GM19397 (cell line): ENCODE measurements around the gene GALNTL6.
"Not testable (repeated sequence)": the region's sequence is repeated elsewhere in the genome, so short reads cannot be mapped to it uniquely, and the experiment has no call there.

Source experiments
- ATAC-seq: cut with Tn5 transposase; IDR thresholded peaks from one replicate; pipeline ENCODE4 v1.9.1; 2021; ENCODE audit warnings: mild to moderate bottlenecking, moderate library complexity; ENCODE audit not compliant: unreplicated experiment

The GALNTL6 gene

DNA sequence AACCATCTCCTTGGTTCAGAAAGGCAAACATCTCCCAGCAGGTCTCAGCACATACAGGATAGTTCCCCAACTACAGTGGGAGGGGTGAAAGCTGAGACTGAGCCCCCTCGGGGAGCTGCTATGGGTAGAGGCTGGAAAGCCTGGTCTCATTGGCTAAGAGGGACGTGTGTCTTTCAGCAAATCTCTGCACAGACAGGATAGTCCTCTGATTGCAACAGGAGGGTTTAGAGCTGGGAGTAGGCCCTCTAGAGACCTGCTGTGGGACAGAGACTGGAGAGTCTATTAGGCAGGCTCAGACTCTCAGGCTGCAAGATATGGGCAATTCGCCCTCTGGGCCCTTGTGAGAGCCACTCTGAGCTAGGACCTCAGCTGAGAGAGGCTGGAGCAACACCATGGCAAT is 1083.8 kb downstream of the GALNTL6 start:
- ATAC-seq, result no peak

DNA sequence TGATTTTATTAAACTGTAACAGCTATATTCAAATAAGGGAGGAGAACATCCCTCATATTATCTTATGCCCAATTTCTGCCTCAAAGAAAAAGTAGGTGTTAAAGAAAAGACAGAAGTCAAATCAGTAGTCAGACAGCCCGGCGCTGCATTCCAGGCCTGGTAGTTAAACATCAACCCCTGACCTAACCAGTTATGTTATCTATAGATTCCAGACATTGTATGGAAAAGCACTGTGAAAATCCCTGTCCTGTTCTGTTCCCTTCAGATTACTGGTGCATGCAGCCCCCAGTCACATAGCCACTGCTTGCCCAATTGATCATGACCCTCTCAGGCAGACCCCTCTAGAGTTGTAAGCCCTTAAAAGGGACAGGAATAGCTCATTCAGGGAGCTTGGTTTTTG is 1085.5 kb downstream of the GALNTL6 start:
- no peak for ATAC-seq

DNA sequence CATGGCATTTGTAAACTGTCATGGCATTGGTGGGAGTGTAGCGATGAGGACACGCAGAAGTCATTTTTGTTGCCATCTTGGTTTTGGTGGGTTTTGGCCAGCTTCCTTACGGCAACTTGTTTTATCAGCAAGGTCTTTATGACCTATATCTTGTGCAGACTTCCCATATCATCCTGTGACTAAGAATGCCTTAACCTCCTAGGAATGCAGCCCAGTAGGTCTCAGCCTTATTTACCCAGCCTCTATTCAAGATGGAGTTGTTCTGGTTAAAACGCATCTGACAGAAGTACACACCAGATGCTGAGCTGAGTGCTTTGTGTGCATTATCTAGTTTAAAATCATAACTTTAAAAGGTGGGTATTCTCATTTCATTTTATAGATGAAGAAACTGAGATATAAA is 1086.7 kb downstream of the GALNTL6 start:
- ATAC-seq, result no peak

DNA sequence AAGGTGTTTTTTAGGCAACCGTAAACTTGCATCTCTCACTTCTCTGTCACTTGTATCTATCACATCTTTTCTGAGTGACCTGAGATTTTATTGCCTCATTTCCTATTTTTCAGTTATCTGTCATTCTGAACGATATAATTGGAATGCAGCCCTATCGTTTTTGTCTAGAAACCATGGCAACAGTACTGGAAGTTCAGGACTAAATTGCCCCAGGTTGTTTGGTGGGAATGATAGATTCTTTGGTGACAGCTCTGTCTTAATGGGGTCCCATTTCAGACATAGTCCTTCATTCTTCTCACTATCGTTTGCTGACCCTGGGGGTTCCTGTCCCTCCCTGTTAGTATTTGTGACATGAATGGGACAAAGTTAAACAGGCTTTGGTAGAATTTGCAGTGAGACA is 1087.7 kb downstream of the GALNTL6 start:
- no peak for ATAC-seq

DNA sequence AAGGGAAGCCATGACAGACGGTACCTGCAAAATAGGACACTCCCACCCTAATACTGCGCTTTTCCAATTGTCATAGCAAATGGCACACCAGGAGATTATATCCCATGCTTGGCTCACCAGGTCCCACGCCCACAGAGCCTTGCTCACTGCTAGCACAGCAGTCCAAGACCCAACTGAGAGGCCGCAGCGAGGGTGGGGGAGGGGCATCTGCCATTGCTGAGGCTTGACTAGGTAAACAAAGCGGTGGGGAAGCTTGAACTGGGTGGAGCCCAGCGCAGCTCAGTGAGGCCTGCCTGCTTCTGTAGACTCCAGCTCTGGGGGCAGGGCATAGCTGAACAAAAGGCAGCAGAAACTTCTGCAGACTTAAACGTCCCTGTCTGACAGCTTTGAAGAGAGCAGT is 1099.3 kb downstream of the GALNTL6 start:
- not testable (repeated sequence) for ATAC-seq

DNA sequence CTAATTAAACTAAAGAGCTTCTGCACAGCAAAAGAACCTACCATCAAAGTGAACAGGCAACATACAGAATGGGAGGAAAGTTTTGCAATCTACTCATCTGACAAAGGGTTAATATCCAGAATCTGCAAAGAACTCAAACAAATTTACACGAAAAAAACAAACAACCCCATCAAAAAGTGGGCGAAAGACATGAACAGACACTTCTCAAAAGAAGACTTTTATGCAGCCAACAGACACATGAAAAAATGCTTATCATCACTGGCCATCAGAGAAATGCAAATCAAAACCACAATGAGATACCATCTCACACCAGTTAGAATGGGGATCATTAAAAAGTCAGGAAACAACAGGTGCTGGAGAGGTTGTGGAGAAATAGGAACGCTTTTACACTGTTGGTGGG is 1104.2 kb downstream of the GALNTL6 start:
- ATAC-seq, result not testable (repeated sequence)

DNA sequence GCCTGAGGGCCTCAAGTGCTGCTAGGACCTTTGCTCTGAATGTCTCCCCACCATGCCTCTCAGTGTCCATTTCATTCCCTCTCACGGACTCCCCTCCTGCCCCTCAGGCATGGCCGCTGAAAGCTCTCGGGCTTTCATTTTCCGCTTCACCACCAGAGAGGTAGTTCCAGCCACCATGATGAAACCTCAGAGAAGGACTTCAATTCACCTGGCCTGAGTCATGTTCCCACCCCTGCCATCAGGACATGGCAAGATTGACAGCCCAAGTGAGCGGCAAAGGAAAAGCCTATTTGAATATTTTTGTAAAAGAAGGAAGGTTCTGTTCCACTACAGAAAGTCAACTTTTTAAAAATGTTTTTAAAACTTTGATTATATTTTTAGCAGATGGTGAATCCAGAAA is 1106.1 kb downstream of the GALNTL6 start:
- no peak for ATAC-seq

DNA sequence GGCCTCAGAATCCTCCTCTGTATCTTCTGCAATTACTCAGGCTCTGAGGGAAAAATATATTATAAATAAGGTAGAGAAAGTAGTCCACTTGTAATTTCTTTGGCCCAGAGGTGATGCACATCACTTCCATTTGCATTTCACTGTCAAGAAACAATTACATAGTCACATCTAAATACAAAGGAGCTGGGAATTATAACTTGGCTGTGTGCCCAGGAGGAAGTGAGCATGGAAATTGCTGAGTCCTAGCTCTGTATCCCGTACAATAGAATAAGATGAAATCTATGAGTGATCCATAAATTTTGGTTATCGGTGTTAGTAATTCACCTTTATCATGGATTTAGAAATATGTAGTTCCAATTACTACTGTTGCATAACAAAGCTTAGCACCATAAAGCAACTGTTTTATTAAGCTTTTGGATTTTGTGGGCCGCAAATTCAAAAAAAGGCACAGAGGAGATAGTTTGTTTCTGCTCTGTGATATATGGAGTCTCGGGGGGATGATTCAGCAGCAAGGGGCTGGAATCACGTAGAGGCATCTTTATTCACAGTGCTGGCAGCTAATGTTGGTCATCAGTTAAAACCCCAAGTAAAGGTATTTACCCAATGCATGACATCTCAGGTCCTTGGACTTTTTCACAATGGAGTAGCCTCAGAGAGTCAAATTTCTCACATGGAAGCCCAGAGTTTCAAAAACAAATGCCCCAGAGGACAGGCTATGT is 1114.1 kb downstream of the GALNTL6 start:
- ATAC-seq, result no peak

DNA sequence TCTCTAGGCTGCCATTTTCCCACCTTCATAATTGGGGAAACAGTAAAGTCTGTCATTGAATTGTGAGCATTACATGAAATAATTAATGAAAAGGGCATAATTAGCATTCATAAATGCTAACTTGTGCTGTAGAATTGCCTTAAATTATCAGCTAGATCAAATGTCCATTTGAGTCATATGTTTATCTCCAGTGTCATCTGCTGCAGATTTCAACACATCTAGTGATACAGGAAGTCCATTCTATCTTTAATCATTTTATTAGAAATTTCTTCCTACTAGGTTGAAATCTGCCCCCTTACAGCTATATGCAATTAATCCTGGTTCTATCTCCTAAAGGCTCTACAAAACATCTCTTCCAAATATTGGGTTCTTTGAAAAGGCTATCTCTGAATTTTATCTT is 1115.1 kb downstream of the GALNTL6 start:
- no peak for ATAC-seq

DNA sequence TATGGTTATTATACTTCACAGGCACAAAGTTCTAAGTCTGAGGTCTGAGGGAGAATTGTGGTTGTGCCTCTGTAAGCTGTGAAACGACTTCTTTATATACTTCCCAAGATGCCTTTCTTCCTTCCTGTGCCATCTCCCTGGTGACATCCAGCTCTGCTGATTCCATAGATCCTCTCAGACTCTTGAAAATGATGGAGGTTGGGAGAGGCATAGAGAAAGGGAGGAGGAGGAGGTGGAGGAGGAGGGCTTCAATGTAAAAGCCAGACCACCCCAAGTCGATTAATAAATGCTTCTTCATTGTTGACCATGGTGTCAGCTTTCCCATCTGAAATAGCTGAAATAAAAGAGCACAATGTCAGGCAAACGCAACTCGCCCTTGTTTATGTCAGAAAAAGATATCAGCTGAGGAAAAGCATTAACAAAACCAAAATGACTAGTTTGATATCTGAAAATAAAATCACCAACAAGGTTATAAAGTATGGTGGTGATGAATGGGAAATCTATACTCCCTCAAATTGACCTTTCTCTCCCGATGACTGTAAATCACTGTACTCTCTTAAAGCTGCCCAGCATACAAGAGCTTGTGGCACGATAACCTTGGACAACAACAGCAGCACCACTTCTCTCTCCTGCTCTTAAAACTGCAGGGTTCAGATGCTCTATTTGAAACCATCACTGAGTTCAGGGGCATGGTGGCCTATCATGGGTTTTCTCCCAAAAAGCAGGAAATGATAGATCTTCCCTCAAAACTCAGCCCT is 1125.0 kb downstream of the GALNTL6 start:
- no peak for ATAC-seq

DNA sequence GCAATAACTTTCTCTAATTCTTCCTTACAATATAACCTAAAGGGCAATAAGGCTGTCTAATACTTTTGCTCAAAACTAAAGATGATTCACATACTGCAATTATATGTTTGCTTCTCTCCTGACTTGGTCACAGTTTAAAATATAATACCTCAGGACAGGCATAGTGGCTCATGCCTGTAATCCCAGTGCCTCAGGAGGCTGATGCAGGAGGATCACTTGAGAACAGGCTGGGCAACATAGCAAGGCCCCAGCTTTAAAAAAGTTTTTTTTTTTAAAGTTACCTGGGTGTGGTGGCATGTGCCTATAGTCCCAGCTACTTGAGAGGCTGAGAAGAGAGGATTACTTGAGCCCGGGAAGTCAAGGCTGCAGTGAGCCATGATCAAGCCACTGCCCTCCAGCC is 1125.7 kb downstream of the GALNTL6 start:
- no peak for ATAC-seq

DNA sequence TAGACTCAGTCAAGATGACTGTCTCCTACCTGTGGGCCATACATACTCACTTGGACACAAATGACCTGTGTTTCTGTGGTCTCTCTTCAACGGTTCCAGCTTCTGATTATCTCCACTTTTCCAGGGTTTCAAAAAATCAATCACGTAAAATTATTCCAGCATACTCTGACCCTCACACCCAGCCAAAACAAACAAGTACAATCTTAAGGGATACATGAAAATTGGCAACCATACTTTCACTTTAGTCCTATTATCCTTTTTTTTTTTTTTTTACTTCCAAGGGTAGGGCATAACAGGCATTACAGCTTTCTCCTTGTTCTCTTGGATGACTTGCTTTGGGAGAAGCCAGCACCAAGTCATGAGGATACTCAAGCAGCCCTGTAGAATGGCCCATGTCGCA is 1129.6 kb downstream of the GALNTL6 start:
- no peak for ATAC-seq

DNA sequence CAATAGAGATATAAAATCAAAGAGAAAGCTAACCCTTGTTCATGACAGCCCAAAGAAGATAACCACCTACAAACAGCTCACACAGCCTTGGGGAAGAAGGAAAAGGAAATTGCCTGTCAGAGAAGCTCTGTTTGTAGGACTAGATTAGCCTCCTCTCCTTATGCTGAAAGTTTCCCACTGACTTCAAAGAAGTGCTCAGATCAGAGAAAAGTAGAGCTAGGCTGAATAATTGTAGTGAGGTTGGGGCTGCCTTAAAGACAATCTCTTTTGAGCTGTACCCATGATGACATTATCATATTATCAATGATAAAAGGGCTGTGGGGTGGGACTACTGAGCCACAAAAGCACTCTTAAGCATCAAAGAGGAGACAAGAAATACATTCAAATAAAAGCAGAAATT is 1132.4 kb downstream of the GALNTL6 start:
- ATAC-seq, result no peak

DNA sequence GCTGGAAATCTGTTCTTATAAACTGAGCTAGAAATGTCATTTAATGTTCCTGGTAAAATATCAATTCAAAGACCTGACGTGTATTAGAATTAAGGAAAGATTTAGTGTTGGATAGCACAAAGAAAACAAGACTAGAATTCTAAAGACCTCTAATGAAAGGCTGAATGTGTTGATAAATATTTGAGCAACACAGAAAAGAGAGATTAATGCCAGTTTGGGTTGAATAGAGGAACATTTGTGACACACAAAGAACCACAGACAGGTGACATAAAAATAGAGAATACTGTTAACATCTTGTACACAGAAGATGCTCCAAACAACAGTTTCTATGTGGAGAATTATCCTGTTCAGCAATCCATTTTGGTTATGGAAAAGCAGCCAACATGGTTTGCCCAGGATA is 1133.3 kb downstream of the GALNTL6 start:
- ATAC-seq, result no peak

DNA sequence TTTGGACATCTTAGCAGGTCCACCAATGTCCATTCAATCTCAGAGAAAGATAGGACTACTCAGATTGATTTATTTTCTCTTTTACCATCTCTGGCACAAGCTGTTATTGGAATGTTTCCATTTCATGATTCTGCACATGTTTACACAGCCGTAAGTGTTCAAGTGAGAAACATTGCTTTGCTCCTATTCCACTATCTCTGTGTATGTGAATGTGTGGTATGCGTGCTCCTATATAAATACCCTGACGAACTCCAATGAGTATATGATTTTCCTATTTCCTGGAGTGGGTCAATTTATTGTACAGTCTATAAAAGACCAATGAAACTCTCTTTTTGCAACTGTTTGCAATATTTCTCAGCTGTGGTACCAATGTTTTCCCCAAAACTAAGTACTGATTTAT is 1134.4 kb downstream of the GALNTL6 start:
- no peak for ATAC-seq

DNA sequence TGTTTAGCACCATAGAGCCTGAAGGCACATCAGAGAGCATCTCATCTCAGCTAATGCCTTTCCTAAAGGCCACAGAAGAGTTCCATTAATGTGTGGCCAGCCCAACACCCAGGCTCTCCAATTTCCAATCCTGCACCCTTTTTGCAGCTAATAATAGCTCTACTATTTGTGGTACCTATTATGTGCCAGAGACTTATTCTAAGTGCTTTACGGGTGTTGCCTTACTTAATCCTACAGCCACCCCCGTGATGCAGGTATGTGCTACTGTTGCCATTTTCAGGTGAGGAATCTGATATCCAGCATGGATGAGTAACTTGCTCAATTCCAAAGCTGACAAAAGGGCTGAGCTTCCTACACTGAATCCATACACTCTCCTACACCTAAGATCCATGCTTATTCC is 1137.8 kb downstream of the GALNTL6 start:
- ATAC-seq, result no peak

DNA sequence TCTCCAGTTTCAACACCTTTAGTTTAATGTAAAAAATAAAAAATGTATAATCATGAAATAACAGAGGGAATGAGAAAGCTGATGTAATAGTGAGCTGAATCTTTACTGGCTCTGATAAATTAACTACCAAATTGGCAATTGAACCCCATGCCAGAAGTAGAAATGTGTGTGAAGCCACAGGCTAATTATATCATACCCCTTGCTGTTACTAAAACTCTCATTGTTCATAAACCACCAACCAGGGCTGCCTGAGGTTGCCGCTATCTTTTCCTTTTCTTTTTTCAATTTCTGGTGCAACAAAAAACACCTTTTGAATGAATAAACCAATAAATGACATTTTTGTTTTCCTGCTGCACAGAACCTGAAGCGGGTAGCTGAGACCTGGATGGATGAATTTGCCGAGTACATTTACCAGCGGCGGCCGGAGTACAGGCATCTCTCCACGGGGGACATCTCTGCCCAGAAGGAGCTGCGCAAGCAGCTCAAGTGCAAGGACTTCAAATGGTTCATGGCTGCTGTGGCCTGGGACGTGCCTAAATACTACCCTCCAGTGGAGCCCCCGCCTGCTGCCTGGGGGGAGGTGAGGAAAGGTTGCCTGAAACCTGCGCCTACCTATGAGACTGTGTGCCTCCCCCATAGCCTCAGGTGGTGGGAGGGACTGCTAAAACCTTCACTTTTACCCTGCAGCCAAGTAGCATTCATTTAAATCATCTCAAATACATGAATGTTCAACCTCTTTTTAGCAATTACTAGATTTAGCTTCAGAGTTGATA is 1138.7 kb downstream of the GALNTL6 start:
- no peak for ATAC-seq

DNA sequence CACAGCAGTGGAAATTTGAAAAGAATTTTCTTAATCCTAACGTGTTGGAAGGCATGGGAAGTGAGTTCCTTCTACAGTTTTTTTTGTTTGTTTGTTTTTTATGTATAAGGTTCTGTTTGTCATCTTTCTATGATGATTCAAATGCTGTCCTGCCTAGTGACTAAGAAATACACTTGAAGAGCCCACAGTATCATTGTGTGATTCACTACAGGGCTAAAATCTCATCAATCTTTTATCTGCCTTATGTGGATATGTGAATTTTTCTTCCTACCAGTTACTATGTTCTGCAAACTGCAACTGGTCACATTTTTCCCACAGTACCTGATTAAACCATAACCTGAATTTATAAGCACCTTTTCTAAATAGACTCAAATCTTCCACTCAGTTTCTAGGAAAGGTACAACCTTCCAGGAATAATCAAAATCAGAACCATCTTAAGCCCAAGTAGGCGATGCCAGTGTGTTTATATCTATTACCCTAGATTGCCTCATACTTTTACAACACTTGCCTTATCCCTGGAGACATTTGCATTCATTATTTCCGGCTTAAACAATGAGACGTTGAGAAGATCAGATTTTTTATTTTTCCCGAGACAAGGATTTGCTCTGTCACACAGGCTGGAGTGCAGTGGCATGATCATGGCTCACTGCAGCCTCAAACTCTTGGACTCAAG is 1140.8 kb downstream of the GALNTL6 start:
- ATAC-seq, result no peak

DNA sequence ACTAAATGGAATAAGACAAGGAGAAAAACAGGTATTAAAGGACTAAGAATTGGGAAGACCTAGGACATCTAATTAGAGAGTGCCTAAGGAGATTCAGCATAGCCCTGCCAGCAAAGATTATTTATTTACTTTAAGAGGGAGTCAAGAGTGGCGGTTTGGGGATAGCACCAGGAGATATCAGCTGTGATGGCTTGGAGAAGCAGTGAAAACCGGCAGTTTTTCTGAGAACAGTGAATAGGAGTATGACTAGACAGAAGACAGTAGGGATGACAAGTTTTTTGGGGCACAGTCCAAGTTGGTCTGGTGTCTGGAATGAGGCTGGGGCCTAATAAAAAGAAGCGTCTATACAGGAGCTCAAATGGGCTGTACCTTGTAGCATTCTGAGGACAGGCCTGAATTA is 1143.1 kb downstream of the GALNTL6 start:
- not testable (repeated sequence) for ATAC-seq

DNA sequence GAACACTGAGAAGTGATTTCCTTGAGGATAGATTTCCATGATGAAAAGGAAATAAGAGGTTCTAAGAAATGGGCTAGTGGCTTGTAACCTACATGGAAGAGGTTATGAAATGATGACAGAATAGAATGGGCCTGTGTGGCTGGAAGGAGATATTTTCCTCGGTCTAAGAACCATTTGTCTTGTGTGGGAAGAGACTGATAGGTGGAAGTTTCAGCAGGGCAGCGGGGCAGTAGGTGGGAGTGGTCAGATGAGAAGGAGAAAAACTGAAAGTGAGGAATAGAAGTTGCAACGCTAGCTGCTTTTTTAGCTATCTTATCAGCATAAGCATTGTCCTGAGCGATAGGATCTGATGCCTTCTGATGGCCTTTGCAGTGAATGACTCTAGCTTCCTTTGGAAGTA is 1144.0 kb downstream of the GALNTL6 start:
- no peak for ATAC-seq
